NCI-H774 (cell line): ENCODE measurements around the gene MICAL3.
"Not testable (repeated sequence)": the region's sequence is repeated elsewhere in the genome, so short reads cannot be mapped to it uniquely, and the experiment has no call there.

Experiments
- DNase-seq: peaks from one replicate; lab custom pipeline; 2025; lab: John Stamatoyannopoulos, UW

Gene MICAL3

DNA sequence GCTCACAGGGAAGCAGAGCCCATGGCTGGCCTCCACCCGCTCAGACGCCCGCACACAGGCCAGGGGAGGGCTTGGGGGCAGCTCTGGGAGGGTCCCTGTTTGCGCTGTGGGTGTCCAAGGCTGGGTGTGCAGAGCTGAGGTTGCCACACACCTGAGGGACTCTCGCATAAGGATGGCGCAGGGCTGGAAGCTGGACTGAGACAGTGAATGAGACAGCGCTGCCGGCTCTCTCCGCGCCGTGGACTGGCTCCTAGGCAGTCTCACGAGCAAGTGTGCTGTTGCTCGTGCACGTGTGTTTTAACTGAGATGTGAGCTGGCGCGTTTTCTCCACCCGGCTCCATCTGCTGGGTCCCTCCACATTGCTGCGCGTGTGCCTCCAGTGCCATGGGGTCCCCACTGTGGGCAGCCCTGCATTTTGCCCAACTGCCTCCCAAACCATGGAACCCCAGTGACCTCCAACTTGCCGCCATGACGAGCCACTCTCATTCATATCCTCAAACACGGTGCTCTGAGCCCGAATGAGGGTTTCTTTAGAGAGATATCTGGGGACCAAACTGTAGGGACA is 245.9 kb downstream of the MICAL3 start:
- DNase-seq: no peak

DNA sequence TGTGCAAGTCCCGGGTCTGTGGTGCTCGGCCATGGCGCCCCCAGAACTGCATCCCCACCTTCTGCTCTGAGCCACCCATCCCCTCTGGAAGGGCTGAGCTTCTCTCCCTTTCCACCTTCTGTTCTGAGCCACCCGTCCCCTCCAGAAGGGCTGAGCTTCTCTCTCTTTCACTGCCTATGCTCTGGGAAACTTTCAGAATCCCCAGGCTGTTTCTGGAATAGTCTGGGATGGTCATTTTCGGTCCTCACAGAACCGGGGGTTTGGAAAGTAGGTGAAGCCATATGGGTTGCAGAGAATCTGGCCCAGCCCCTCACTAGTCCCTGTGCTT is 246.7 kb downstream of the MICAL3 start:
- DNase-seq: no peak

DNA sequence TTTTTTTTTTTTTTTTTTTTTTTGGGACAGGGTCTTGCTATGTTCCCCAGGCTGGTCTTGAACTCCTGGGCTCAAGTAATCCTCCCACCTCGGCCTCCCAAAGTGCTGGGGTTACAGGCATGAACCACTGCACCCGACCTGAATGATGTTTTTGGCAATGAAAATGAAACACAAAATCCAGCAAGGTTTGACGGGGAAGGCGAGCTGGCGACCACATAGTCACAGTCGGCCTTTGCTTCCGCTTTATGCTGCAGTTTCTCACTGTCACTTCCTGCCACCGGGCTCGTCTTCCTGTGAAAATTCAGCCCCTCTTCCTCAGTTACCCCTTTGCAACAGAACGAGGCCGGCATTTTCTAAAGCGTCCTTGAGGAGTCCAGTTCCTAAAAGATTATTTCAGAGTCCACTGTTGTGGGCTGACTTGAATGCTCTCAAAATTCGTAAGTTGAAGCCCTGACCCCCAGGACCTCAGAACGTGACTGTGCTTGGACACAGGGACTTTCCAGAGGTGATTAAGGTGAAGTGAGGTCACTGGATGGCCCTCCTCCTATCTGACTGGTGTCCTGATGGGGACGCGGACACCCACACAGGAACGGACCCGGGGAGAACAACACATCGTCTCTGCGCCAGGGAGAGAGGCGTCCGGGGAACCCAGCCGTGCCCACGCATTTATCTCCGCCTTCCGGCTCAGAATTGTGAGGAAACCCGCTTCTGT is 247.2 kb downstream of the MICAL3 start:
- DNase-seq: no peak

DNA sequence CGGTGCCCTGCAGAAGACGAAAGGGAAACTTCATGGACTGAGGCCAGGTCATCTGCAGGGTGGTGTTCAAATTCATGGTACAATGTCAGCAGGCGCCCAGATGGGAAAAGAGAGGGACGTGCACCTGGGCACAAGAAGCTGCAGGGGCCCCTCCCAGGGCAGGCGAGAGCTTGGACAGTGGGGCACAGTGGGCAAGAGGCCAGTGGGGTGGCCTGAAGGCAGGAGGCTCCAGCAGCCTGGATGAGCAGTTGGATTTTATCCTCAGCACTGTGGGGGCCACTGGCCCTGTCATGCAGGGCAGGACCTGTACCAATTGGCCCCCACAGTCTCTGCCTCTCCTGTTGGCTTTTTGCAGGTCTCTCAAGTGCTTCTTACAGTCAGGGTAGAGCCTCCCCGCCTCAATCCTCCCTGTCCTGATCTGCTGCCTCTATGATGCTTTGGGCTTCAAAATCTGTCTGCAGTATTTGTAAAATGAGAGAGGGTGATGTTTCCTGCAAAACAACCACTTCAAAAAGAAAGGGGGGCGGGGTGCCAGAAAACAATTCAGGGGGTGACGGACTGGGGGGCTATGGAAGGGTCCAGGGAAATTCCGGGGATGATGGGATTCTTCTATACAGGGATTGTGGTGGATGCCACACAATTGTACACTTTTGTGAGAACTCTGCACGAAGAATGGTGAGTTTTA is 248.4 kb downstream of the MICAL3 start:
- DNase-seq: no peak

DNA sequence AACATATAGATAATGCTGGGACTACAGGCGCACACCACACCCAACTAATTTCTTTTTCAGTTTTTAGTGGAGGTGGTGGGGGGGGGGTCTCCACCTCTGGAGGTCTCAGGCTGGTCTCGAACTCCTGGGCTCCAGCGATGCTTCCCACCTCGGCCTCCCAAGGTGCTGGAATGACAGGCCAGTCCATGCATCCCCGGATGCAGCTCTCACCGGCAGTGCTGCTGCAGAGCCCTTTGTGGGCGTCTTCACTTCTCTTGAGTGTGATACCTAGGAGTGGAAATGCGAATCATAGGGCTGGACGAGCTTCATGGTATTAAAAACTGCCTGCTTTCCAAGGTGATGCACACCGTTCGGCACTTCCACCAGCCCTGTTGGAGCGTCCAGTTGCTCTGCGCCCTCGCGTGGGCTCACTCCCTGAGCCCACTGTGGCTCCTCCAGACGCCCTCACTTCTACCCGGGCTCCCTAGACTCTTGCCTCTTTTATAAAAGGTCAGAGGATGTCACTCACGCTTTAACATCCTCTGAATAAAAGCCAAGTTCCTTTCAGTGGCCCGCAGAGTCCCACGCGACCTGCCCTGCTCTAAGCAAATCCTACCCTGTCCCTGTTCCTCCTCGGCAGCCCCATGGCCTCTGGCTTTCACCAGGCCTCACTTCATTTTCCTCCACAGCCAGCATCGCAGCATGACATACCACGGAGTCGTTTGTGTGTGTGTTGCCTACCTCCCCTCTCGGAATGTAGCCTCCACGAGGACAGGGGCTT is 249.3 kb downstream of the MICAL3 start:
- DNase-seq: no peak

DNA sequence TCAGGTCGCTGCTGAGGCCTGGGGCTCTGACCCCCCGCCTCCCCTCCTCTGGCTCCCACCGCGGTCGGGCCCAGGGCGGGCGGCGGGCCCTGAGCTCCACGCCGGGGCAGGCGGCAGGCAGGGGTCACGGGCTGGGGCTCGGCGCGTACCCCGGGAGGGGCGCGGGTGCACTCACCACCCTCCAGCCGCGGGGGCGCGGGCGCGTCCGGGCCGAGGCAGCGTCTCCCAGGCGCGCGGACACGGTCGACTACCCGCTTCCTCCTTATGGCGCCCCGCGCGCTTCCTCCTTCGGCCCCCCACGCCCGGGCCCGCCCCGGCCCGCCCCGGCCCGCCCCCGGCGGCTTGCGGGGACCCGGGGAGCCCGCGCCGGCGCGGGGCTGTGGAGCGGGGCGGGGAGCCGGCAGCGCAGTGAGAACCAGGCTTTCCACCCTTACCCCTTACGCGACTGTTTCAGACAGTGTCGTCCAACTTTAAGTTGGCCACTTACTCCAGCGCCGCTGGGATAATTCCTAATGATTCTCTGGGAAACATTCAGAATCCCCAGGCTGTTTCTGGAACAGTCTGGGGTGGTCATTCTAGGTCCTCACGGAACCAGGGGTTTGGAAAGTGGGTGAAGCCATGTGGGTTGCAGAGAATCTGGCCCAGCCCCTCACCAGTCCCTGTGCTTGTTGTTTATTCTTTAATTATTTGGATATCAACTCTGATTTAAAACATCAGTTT is 250.0 kb downstream of the MICAL3 start, which contains the start of gene BID:
BID (minus strand) TSS at position 264 of the 720 bp plus-strand sequence. CDS start 24,353 bp downstream, outside the sequence.
- DNase-seq: no peak

DNA sequence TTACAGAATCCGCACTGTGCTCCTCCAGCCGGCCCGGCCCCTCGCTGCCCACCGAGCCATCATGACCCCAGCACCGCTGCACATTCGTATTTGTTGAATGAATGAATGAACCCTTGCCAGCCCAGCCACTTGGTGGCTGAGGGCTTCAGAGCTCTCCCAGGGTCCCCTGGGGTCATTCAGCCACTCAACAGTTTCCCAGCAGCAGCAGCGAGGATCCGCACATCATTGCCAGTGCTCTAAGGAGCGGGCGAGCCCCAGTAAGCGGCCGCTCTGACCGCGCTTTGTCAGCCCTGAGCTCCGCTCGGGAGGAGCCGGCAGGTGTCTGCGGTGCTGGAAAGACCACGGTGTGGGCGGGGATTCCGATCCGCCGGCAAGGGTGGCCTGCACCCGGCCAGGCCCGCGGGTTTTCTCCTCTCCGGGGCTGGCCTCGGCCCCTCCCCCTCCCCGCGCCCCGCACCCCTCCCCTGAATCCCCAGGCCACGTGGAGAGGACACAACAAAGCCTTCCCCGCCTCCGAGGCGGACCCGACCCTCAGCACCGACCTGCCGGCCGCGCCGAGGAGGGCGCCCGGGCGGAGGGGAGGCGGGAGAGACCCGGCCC is 250.7 kb downstream of the MICAL3 start:
- DNase-seq: peak; percentile 41

DNA sequence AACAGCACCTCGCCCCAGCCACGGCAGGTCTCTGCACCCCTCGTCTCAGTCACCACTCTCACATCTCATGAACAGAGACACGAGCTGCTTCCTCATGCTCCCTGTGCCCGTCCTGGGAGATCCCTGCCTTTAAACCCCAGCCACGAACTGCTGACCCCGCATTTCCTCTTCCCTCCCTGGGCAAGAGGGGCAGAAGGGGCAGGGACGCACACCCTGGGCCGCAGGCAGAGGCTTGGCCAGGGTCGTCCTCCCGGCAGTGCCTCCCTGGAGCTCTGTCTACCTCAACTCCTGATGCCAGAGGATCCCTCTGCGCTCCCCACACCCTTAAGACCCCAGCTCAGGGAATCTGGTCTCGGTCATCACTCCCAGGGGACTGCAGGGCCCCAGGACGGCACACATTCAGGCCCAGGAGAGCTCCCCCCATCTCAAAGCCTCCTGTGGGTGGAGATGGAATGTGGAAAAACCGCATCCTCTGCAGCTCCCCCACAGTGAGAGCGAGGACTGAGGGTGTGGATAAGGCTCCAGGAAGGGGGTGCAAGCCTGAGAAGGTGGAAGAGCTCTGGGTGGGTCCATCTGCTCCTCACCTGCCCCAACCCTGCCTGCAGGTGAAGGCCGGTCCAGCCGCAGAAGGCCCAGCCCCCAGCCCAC is 251.3 kb downstream of the MICAL3 start:
- no peak for DNase-seq

DNA sequence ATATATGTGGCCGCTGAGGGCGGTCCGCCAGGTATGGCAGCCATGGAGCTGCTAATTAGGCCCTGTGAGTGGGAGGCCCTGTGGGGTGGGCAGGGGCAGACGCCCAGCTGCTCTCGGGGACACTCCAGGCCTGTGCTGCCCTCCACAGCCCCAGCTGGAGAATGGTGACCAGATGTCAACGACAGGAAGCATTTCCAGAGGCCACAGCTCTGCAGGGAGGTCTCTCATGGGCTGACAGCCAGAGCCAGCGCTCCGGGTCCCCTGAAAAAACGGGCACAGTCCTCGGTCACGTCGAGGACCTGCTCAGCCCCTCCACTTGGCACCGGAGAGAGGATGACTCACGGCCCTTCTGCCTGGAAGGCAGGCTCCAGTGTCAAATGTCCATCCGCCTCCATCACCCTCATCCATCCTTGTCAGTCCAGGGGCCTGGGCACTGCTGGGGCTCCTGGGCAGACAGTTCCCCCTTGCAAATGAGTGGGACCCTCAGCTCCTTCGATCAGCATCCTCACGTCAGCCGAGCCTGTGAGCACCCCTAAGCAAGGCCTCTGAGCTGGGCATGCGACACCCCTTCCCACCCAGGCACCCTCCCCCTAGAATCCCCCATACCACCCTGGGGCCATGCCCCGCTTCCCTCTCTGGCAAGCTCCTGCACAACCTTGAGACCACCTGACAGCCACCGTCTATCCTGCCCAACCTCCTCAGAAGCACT is 252.0 kb downstream of the MICAL3 start:
- DNase-seq: no peak

DNA sequence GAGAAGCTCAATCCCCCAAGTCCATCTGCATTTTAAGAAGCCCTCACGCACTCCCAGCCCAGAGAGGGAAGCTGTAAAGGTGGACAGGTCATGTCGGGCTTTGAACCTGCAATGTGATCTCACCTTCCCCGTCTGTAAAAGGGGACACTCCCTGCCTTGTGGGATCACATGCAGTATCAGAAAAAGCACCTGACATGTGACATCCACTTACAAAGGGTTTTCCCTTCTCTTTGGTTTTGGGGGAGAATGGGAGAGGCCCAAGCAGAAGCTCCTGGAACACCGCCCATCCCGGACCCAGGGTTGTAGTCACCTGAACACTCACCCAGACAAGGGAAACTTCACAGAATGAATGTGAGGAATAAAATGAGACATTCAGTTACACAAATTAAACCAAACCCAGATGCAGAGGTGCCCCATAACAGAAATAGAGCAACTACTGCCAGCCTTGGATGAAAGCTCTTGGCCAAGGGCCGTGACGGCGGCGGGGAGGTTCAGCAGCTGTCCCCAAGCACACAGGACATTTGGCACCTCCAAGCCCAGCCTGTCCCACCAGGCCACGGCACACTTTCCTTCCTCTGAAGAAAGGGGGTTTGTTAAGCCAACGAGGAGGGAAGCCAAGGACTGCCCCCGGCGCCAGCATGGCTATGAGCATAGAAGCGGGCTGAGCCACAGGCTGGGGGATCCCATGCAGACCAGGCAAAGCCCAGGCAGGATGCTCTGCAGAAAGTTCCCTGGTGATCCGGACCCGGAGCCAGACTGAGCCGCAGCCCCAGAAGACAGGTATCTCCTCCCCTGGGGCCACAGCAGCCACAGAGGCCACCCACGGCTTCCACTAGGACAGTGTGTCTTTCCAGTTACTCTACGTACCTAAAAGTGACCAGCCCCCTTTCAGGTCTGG is 253.9 kb downstream of the MICAL3 start:
- DNase-seq: no peak

DNA sequence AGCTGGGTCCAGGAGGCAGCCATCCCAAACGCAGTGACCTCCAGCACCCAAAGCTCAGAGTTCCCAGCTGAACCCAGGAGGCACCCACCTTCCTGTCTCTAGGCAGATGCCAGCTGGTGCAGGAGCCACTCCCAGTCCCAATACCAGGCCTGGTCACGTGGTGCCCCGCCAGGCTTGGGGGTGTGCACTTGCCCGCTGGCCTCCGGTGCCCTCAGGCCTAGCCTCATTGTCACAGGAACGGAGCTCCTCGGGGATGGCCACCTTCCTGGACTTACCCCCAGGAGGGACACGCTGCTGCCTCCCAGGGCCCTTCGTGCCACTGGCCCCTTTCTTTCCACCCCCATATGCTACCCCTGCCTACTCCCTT is 254.7 kb downstream of the MICAL3 start:
- DNase-seq: no peak

DNA sequence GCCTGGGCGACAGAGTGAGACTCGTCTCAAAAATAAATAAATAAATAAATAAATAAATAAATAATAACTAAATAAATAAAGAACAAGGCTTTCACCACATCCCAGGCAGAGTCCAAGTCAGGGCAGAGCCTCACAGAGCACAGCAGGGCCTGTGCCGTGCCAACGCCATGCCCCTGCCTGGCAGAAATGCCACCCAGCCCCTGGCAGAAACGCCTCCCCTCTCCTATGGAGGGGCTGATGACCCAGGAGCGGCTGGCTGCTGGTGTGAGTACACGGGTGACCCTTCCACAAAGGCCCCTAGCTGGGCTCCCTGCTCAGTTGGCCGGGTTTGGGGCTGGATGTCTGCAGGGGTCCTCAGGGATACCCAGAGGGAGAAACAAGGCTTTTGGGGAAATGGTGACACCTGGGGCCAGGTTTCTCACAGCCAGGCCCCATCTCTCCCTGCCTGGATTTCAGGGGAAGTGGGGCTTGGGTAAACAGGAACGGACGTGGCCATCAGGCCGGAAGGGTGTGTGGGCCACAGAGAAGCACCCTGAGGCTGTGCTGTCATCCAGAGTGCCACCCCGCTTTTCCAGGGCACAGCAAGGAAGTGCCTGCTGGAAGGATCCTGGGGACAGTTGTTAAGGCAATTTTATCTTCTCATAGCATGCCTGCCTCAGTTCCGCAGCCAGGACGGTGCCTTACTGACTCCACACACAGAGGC is 255.2 kb downstream of the MICAL3 start:
- DNase-seq: no peak

DNA sequence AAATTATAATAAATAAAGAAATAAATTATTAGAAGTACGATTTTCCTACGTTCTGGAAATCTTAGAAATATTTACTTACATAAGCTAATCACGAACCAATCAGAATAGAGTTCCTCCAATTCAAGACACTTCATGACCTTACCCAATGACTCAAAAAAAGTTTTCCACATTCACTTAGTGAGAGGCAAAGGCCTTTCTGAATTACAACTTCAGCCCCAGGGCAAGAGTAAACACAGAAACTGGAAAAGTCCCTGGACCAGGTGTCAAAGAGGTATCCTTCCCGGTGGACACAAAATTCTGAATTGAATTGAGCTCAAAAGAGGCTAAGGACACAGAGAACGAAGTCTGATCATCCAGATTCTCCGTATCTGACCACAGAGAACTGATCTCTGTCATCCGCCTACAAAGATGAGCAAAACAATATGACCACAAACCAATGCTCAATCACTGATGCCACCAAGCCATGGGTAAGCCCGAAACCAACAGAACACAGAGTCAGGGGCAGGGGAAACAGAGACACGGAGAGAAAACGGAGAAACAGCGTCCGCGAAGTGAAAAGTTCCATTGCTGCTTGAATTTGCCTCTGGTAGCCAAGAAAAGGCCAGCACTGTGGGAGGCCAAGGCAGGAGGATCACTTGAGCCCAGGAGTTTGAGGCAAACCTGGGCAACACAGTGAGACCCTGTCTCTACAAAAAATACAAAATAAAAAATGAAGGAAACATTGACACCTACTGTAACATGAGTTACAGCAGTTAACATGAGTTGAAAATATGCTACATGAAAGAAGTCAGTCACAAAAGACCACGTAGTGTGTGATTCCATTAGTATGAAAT is 256.9 kb downstream of the MICAL3 start:
- DNase-seq: no peak

DNA sequence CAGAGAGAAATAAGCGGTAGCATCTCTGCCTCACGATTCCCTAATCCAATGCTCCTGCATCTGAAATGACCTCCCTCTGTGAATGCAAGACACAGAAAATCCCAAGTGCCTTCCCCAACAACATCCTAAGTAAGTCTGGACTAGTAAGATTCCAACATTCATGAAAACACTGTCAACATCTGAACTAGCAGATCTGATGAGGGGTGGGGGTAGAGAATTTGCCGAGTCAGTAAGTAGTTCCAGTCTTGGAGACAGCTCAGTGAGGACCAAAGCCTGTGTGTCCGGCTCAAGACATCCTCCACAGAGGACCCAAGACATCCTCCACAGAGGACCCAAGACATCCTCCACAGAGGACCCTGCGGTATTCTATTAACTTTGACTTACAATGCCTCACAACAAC is 259.5 kb downstream of the MICAL3 start:
- not testable (repeated sequence) for DNase-seq

DNA sequence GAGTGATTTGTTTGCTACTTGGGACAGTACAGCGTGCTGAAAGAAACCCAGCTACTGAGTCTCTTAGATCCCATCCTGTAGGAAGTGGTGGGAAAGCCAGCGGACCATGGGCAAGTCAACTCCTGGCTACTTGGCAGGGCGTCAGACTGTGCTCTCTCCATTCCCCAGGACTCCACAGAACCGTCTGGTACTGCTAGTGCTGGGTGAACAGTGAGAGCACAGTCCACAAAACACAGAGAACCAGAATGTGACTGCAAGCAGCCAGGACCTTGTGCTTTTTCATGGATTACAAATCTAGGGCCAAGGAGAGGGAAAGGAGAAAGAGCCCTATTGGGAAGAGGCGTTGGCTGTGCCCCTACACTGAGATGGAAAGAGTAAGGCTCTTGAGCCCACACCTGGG is 260.3 kb downstream of the MICAL3 start:
- no peak for DNase-seq

DNA sequence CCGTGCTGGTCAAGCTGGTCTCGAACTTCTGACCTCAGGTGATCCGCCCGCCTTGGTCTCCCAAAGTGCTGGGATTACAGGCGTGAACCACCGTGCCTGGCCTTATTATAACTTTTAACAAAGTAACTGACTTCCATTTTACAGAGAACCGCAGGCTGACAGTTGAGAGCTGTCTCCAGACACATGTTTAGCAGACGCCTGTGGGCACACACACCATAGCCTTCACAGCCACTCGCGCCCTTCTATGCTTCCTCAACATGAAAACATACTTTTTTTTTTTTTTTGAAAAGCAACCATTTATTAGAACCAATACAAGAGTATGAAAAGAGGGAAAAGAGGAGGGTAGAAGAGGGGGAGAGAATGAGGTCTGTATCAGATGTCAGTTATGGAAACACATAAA is 260.9 kb downstream of the MICAL3 start:
- not testable (repeated sequence) for DNase-seq

DNA sequence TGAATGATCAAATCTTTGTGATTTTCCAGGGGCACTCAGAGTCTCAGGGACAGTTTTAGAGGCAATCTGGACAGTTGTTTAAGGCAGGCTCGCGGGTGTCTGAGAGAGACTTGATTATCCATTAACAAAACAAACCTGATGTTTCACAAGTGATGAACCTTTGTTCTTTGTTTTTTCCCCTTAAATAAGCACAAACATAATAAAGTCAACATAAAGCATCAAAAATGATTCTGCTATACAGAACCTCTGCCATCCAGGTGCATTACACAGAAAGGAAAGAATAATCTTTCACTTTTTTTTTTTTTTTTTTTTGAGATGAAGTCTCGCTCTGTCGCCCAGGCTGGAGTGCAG is 263.2 kb downstream of the MICAL3 start:
- no peak for DNase-seq
